Ishikawa (cell line): ENCODE results near the gene TASOR2.

ENCODE experiments used
- CEBPB ChIP-seq: IDR thresholded peaks from 2 replicates; pipeline ENCODE4 v1.6.1; 2012
- CREB1 ChIP-seq: IDR thresholded peaks from 2 replicates; pipeline ENCODE4 v1.6.1; 2012; ENCODE audit warnings: low read depth
- EGR1 ChIP-seq: IDR thresholded peaks from 2 replicates; pipeline ENCODE4 v1.6.1; 2012
- EP300 ChIP-seq: IDR thresholded peaks from 2 replicates; pipeline ENCODE4 v1.6.1; 2012; ENCODE audit warnings: borderline replicate concordance
- FOXM1 ChIP-seq: IDR thresholded peaks from 2 replicates; pipeline ENCODE4 v1.6.1; 2012; ENCODE audit warnings: low read depth, borderline replicate concordance
- MAX ChIP-seq: IDR thresholded peaks from 2 replicates; pipeline ENCODE4 v1.6.1; 2012
- NFIC ChIP-seq: IDR thresholded peaks from 2 replicates; pipeline ENCODE4 v1.6.1; 2012
- RAD21 ChIP-seq: IDR thresholded peaks from 2 replicates; pipeline ENCODE4 v1.6.1; 2012; ENCODE audit warnings: low read depth
- REST ChIP-seq: IDR thresholded peaks from 2 replicates; pipeline ENCODE4 v1.6.1; 2012; ENCODE audit warnings: low read depth, mild to moderate bottlenecking
- TAF1 ChIP-seq: IDR thresholded peaks from 2 replicates; pipeline ENCODE4 v1.6.1; 2012; ENCODE audit warnings: low read depth, mild to moderate bottlenecking
- TCF12 ChIP-seq: IDR thresholded peaks from 2 replicates; pipeline ENCODE4 v1.6.1; 2012; ENCODE audit warnings: low read depth
- TEAD4 ChIP-seq: IDR thresholded peaks from 2 replicates; pipeline ENCODE4 v1.6.1; 2012
- USF1 ChIP-seq: IDR thresholded peaks from 2 replicates; pipeline ENCODE4 v1.6.1; 2012
- YY1 ChIP-seq: IDR thresholded peaks from 2 replicates; pipeline ENCODE4 v1.6.1; 2012; ENCODE audit warnings: low read depth
- ZBTB7A ChIP-seq: IDR thresholded peaks from 2 replicates; pipeline ENCODE4 v1.6.1; 2012; ENCODE audit warnings: low read depth

Gene TASOR2

GRCh38 chr10:5709865-5710264, 25.2 kb downstream of the TASOR2 start:
- TF ChIP-seq YY1 (no peak), TEAD4 (no peak), RAD21 (no peak), TCF12 (no peak), USF1 (no peak), MAX (no peak), EP300 (no peak), CEBPB (no peak), ZBTB7A (no peak), TAF1 (no peak), REST (no peak), NFIC (no peak), CREB1 (no peak)

- TF ChIP-seq CEBPB (no peak), USF1 (no peak), TCF12 (no peak), TEAD4 (no peak), RAD21 (no peak), NFIC (no peak), MAX (no peak), ZBTB7A (no peak), EP300 (no peak), FOXM1 (no peak), CREB1 (no peak), TAF1 (no peak), YY1 (no peak), EGR1 (no peak)
Observed at GRCh38 chr10:5710859-5711258, 26.2 kb downstream of the TASOR2 start.

GRCh38 chr10:5711642-5712041, 27.0 kb downstream of the TASOR2 start:
- TF ChIP-seq TEAD4 (no peak), FOXM1 (no peak), EGR1 (no peak), YY1 (no peak), MAX (no peak), TCF12 (no peak), USF1 (no peak), EP300 (no peak), TAF1 (no peak), RAD21 (no peak), CEBPB (no peak), ZBTB7A (no peak), NFIC (no peak), REST (no peak), CREB1 (no peak)

GRCh38 chr10:5719546-5719945, 34.9 kb downstream of the TASOR2 start:
- TF ChIP-seq CEBPB (no peak), EP300 (no peak), TCF12 (no peak), CREB1 (no peak), YY1 (no peak)

GRCh38 chr10:5720182-5720581, 35.5 kb downstream of the TASOR2 start:
- TF ChIP-seq USF1 (no peak), FOXM1 (no peak), EP300 (no peak), ZBTB7A (no peak), RAD21 (no peak), CEBPB (no peak), YY1 (no peak), TEAD4 (no peak), CREB1 (no peak), TCF12 (no peak), TAF1 (no peak), MAX (no peak), NFIC (no peak), EGR1 (no peak), REST (no peak)
